ENCODE data around the gene PRSS33. TPM values are rescaled to one million over a fixed set of nuclear protein-coding genes. Genes with fewer than 3 reads are reported as not detected.

Gene PRSS33, protein sequence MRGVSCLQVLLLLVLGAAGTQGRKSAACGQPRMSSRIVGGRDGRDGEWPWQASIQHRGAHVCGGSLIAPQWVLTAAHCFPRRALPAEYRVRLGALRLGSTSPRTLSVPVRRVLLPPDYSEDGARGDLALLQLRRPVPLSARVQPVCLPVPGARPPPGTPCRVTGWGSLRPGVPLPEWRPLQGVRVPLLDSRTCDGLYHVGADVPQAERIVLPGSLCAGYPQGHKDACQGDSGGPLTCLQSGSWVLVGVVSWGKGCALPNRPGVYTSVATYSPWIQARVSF
- total RNA-seq, result not detected in 2 replicates

GRCh38 chr16:2787406-2787805 is at the start of gene PRSS33:
Gene PRSS33, minus strand, starts transcription at chr16:2787560. Its CDS starts 1,013 bp downstream, at chr16:2786547.

DNA sequence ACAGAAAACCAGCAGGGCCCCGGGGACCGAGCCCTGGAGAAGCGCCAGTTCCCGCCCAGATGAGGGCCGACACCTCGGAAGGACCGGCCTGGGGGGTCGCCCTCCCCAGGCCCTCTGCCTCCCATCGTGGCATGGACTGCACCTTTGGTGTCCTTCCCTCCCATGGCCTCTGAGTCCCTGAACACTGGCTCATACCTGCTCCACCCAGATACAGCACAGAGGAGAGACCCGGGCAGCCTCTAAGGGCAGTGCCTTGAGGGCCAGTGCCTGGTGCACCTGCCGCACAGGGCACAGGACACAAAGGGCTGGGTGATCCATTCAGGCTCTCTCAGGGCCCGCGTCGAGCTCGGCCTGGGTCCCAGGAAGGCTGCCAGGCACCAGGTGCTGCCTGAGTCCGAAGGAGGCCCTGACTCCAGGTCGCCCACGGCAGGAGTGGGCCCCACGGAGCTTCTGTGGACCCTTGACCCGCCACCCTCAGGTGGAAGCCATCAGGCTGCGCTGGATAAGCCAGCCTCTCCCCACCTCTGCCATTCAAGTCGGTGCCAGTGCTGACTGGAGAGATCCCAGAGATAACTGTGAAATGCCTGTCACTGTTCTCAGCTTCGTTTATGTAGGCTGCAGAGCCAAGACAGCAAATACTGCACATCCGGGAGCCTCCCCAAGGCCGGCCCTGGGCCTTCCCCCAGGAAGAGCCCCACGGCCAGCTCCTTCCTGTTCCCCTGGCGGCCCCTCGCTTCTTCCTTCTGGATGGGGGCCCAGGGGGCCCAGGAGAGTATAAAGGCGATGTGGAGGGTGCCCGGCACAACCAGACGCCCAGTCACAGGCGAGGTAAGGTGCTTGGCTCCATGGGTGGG is 42.4 kb upstream of the PRSS33 start, which contains the start of gene ZG16B:
Gene ZG16B (plus strand): TSS at position 803 of the 854 bp plus-strand sequence. CDS start 139 bp downstream, outside the sequence.

DNA sequence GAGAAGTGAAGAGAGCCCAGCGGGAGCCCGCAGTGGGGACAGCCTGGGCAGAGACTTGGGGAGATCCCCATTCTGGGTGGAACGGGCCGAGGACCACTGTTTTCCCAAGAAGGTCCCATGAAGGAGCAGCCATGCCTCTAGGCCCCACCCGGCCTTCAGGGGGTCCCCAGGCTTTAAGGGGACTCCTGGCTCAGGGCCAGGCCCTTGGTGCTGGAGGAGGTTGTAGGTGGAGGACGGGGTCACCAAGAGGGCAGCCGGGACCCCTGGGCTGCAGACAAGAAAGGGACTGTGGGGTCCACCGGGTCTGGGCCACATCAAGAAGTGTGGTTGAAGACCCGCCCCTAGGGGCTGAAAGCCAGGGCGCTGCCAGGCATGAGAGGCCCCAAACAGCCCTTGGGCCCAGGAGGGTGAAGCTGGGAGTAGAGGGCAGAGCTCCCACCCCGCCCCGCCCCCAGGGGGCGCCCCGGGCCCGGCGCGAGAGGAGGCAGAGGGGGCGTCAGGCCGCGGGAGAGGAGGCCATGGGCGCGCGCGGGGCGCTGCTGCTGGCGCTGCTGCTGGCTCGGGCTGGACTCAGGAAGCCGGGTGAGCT is 29.5 kb upstream of the PRSS33 start, which contains the start of gene PRSS21:
Gene PRSS21 (plus strand): TSS at position 487 of the 589 bp plus-strand sequence. CDS start 32 bp downstream, at position 519.

DNA sequence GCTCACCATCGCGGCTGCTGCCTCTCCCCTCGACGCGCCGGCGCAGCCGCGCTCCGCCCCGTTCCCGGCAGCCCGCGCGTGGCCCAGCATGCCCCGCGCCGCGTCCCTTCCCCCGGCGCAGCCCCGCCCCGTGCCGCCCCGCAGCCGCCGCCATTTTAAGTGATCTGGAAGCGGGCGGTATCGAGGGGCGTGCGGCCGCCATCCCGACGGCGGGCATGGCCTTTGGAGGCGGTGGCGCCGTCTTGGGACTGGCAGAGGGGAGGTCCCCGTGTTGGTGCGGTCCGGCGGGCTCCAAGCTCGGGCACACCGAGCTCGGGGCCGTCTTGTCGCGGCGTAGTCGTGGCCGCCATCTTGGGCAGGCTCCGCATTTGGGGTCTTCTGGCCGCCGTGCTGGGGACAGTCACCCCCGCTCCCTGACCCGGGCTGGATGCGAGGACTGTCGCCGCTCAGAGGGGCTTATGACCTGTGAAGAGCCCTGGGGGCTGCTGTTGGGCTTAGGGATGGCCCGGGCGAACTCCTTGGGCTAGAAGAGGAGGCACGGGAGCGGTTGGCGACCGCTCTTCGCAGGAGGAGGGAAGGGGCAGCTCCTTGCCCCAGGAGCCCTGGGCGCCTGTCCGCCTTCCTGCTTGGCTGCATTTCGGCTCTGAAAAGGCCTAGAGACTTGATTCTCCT is 10.0 kb downstream of the PRSS33 start, which contains the start of gene ELOB:
Gene ELOB (minus strand): TSS at position 50 of the 672 bp plus-strand sequence. CDS start 41 bp downstream, at position 9.

DNA sequence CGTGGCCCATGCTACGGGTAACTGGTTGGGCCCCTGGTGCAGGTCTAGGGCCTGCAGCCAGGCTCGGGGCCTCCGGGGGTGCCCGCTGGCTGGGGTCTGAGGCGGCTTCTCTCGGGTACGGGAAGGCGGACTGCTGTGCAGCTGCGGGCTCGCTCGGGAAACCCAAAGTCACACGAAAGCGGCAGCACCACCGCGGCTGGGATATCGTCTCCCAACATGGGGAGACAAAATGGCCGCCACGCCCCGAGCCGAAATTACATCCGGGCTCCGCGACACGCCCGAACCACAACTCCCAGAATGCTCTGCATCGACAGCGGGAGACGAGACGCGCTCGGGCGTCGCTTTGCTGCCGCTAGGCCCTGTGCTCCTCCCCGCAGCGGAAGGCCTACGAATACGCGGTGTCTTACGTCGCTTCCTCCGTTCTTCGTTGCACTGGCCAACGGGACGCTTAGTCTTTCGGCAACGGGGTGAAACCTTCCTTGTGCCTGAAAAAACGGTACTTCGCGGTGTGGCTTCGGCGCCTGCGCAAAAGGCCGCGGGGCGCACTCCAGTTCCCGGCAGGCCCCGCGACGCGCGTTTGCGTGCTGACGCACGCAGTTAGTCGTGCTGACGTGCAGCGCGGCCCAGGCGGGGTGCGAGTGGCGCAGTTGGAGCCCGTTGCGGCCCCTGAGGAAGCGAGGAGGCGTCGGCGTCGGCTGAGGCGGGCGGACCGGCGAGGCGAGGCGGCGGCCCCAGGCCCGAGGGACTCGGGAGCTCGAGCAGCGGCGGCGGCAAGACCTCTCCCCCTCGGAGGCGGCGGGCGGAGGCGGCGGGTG is 35.1 kb downstream of the PRSS33 start, which contains the start of gene SRRM2:
Gene SRRM2 (plus strand): TSS at position 604 of the 815 bp plus-strand sequence. CDS start 3,727 bp downstream, outside the sequence.

Other genes starting within 250 kb of the PRSS33 start
- 16.2 and 26.7 TPM in 2 replicates for gene PDPK1, start 249.5 kb downstream of the PRSS33 start, total RNA-seq
- gene KCTD5, start 105.0 kb downstream of the PRSS33 start, total RNA-seq, result 19.9 and 27.9 TPM in 2 replicates
- gene PRSS27, start 67.3 kb downstream of the PRSS33 start, total RNA-seq, result 0.32 and 0.46 TPM in 2 replicates
- 31.9 and 36.7 TPM in 2 replicates for gene SRRM2, start 34.9 kb downstream of the PRSS33 start, total RNA-seq
- gene ELOB, start 10.3 kb downstream of the PRSS33 start, total RNA-seq, result 394 and 1,158 TPM in 2 replicates
- not detected in 2 replicates for gene PRSS41, start 10.9 kb upstream of the PRSS33 start, total RNA-seq
- 1.9 TPM in 1 of 2 replicates, not detected in the other for gene PRSS21, start 29.7 kb upstream of the PRSS33 start, total RNA-seq
- 0.65 and 1.5 TPM in 2 replicates for gene ZG16B, start 42.7 kb upstream of the PRSS33 start, total RNA-seq
- not detected in 2 replicates for gene PRSS22, start 70.6 kb upstream of the PRSS33 start, total RNA-seq
- 70.5 and 86.8 TPM in 2 replicates for gene FLYWCH2, start 95.7 kb upstream of the PRSS33 start, total RNA-seq
- gene FLYWCH1, start 124.4 kb upstream of the PRSS33 start, total RNA-seq, result 31.3 and 33.1 TPM in 2 replicates
- not detected in 2 replicates for gene KREMEN2, start 176.7 kb upstream of the PRSS33 start, total RNA-seq
- 9.1 and 15.3 TPM in 2 replicates for gene PAQR4, start 181.8 kb upstream of the PRSS33 start, total RNA-seq
- 7.9 and 8.1 TPM in 2 replicates for gene PKMYT1, start 192.9 kb upstream of the PRSS33 start, total RNA-seq
- not detected in 2 replicates for gene CLDN9, start 225.4 kb upstream of the PRSS33 start, total RNA-seq
- not detected in 2 replicates for gene CLDN6, start 230.6 kb upstream of the PRSS33 start, total RNA-seq
- 244 and 303 TPM in 2 replicates for gene TNFRSF12A, start 232.8 kb upstream of the PRSS33 start, total RNA-seq
- gene HCFC1R1, start 236.4 kb upstream of the PRSS33 start, total RNA-seq, result 2.9 and 7.0 TPM in 2 replicates
- gene THOC6, start 236.5 kb upstream of the PRSS33 start, total RNA-seq, result 25.3 and 36.8 TPM in 2 replicates
- gene BICDL2, start 249.4 kb upstream of the PRSS33 start, total RNA-seq, result not detected in 2 replicates

Data from epithelial cell of umbilical artery (primary cell).